CD4-positive, alpha-beta T cell treated with Interleukin-15 for 1 hour (primary cell): ENCODE data around the gene CDK4.
"Not testable (repeated sequence)": the region's sequence is repeated elsewhere in the genome, so short reads cannot be mapped to it uniquely, and the experiment has no call there.

ENCODE experiments used
- DNase-seq: peaks from one replicate; pipeline ENCODE4 v3.0.0-alpha.2; 2020

The CDK4 gene

GRCh38 chr12:57724003-57724935 lies 27.8 kb downstream of the CDK4 start:
- DNase-seq, result no peak

DNA sequence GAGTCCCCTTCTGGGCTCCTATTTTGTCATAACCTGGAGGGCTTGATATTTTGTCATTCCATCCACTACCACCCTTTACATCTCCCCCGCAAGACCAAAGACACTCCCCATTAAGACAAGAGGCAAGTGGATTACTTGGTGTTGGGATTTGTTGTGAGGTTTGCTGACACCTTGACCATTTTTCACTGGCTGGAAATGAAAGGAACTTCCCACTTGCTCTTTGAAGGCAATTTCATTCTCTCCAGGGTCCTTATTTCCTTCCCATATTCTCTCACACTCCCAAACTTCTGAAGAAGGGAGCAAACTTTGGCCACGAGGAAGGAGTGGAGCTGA lies 28.5 kb downstream of the CDK4 start:
- DNase-seq, result no peak

DNA sequence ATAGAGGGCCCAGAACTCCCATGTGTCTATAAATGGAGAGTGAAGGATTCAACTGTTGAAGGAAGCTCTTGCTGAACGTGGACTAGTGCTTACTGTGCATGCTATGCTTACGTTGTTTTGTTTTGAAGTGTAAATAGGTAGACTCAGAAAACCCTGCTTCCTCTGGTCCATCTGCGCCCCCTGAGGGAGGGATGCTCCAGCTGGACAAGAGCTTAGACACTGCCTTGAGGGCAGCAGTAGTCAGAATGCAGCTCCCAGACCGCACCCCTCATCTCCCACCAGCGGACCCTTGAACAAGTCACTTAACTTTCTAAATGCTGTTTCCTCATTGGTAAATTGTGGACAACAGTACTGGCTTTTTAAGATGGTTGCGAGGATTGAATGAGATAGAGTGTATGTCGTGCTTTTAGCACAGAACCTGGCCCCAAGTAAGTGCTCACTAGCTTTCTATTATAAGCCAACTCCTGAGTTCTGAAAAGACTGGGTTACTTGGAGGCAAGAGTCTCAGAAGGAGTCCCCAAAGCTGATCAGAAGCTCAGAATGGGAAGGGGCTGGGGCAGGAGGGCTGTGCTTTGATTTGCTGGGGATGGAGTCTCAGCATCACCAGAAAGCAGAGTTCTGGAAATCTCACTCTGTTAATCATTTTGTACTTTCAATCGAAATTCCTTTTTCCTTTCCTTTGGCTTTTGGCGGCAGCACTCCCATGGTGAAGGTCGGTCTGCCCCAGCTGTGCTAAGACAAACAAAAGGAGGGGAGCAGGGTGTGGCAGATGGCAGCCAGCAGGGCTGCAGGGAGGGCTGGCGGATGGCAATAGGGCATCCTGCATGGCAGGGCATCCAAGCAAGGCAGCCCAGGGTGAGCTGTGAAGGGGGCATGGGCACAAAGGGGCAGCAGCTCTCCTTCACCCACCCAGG lies 29.1 kb downstream of the CDK4 start:
- no peak for DNase-seq

- not testable (repeated sequence) for DNase-seq
Observed at GRCh38 chr12:57721846-57722608, 30.1 kb downstream of the CDK4 start.

DNA sequence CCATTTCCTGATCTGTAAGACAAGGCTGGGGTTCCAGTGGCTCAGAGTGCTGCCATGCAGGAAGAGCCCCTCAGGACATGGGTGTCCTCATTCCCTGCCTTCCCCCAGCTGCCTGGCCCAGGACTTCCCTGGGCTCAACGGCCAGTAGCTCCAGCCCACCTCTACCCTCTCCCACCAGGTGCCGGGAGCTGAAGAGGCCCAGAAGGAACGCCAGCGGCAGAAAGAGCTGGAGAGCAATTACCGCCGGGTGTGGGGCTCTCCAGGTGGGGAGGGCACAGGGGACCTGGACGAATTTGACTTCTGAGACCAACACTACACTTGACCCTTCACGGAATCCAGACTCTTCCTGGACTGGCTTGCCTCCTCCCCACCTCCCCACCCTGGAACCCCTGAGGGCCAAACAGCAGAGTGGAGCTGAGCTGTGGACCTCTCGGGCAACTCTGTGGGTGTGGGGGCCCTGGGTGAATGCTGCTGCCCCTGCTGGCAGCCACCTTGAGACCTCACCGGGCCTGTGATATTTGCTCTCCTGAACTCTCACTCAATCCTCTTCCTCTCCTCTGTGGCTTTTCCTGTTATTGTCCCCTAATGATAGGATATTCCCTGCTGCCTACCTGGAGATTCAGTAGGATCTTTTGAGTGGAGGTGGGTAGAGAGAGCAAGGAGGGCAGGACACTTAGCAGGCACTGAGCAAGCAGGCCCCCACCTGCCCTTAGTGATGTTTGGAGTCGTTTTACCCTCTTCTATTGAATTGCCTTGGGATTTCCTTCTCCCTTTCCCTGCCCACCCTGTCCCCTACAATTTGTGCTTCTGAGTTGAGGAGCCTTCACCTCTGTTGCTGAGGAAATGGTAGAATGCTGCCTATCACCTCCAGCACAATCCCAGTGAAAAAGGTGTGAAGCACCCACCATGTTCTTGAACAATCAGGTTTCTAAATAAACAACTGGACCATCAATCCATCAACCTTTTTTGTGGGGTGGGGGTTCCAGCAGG lies 31.2 kb downstream of the CDK4 start:
- no peak for DNase-seq

DNA sequence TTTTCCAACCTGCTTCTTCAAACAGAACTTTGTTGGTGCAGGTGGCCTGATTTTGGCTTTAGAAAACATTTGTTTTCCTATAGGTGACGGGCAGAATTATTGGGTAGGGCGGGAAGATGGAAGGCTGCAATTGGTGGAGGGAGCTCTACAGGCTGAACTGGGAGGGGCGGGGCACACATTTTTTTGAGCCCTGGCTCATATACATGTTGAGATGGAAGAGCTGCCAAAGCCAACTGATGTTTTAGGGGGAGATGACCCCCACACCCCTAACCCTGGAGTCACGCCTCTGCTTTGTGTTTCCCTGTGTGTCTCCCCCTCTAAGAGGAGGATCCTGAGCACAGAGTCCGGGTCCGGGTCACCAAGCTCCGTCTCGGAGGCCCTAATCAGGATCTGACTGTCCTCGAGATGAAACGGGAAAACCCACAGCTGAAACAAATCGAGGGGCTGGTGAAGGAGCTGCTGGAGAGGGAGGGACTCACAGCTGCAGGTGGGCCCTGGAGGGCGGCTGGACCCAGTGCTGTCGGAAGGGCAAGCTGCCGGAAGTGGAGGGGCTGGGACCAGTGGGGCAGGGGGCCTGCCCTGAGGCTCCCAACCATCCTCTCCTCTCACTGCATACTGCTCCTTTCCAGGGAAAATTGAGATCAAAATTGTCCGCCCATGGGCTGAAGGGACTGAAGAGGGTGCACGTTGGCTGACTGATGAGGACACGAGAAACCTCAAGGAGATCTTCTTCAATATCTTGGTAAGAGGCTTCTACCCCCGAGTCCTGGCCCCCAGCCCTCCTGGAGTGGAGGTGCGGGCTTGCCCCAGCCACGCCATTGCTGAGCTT lies 32.1 kb downstream of the CDK4 start:
- DNase-seq, result no peak

GRCh38 chr12:57718641-57719528 lies 33.2 kb downstream of the CDK4 start:
- no peak for DNase-seq

DNA sequence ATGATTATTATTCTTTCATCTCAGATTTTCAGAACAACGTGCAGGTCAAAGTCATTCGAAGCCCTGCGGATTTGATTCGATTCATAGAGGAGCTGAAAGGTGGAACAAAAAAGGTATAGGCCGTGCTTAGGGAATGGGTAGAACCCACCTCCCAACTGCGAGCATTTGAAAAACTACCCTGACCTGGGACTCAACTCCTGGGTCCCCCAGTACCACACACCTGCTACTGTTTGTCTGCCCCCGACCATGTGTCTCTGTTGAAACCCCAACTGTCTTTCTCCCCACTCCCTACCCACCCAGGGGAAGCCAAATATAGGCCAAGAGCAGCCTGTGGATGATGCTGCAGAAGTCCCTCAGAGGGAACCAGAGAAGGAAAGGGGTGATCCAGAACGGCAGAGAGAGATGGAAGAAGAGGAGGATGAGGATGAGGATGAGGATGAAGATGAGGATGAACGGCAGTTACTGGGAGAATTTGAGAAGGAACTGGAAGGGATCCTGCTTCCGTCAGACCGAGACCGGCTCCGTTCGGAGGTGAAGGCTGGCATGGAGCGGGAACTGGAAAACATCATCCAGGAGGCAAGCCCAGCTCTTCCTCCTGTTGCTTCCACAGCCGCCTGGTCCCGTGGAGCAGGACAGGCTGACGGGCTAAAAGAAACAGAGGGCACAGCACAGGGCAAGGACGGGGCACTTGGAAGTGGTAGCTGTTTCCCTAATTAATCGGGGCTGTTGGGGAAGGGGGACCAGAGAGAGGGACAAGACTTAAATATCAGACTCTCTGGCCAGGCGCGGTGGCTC lies 34.1 kb downstream of the CDK4 start:
- DNase-seq, result no peak

- no peak for DNase-seq
Observed at GRCh38 chr12:57717131-57717530, 35.0 kb downstream of the CDK4 start.

DNA sequence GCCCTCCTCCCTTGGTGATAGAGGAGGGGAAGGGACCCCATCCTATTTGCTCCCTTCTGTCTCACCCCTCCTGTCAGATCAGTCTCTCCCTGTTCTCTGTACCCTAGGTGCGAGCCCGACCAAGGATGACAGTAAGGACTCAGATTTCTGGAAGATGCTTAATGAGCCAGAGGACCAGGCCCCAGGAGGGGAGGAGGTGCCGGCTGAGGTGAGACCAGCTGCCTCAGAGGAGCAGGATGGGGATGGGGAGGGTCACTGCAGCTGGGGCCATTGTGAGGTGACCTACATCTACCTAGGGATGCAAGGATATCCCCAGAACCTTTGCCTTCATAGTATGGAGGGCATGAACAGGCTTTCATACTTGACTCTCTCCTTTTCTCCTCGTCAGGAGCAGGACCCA lies 35.8 kb downstream of the CDK4 start:
- no peak for DNase-seq

DNA sequence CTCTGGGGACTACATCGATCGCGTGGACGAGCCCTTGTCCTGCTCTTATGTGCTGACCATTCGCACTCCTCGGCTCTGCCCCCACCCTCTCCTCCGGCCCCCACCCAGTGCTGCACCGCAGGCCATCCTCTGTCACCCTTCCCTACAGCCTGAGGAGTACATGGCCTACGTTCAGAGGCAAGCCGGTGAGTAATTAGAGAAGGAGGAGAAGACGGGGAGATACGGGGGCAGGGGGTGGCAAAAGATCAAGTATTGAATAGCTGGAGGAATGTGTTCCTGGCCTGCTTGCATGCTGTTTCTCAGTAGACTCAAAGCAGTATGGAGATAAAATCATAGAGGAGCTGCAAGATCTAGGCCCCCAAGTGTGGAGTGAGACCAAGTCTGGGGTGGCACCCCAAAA lies 36.3 kb downstream of the CDK4 start:
- no peak for DNase-seq

DNA sequence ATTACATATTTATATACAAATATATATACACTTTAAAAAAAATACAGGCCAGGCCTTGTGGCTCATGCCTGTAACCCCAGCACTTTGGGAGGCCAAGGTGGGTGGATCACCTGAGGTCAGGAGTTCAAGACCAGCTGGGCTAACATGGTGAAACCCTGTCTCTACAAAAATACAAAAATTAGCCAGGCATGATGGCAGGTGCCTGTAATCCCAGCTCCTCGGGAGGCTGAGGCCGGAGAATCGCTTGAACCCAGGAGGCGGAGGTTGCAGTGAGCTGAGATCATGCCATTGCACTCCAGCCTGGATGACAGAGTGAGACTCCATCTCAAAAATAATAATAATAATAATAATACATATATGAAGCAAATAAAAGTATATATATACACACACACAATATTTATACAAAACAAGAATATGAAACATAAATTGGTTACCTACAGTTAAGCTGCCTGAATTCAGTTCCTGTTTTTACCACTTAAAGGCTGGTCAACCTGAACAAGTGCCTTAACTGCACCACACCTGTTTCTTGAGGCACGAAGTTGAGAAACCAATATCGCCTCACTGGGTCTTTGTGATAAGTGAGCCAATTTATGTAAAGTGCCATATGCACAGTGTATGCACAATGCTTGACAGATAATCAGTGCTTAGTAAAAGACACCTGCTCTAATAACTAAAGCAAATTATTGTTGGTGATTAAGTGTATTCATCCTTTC lies 36.9 kb downstream of the CDK4 start:
- DNase-seq, result not testable (repeated sequence)

GRCh38 chr12:57713209-57713608 lies 38.9 kb downstream of the CDK4 start:
- DNase-seq, result no peak

- DNase-seq, result no peak
Observed at GRCh38 chr12:57712701-57713100, 39.4 kb downstream of the CDK4 start.

DNA sequence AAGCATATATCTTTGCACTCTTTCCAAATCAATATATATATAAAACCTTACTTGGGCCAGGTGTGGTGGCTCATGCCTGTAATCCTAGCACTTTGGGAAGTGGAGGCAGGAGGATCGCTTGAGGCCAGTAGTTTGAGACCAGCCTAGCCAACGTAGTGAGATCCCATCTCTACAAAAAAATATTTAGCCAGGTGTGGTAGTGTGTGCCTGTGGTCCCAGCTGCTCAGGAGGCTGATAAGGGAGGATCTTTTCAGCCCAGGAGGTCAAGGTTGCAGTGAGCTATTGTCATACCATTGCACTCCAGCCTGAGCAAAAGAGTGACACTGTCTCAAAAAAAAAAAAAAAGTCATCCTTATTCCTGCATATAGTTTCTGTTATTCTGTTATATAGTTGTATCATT lies 43.8 kb downstream of the CDK4 start:
- DNase-seq, result no peak

DNA sequence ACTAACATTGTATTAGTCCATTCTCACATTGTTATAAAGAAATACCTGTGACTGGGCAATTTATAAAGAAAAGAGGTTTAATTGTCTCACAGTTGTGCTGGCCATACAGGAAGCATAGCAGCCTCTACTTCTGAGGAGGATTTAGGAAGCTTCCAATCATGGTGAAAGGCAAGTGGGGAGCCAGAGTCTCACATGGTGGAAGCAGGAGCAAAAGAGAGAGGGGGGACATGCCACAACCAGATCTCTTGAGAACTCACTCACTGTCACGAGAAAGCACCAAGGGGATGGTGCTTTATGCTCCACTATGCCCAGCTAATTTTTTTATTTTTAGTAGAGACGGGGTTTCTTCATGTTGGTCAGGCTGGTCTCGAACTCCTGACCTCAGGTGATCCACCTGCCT lies 44.9 kb downstream of the CDK4 start:
- DNase-seq, result no peak

- DNase-seq, result no peak
Observed at GRCh38 chr12:57700317-57700716, 51.8 kb downstream of the CDK4 start.

- DNase-seq, result no peak
Observed at GRCh38 chr12:57698414-57698813, 53.7 kb downstream of the CDK4 start.
